Naive thymus-derived CD4-positive, alpha-beta T cell (primary cell): ENCODE results near the gene LMOD2. TPM values are rescaled to one million over a fixed set of nuclear protein-coding genes. Genes with fewer than 3 reads are reported as not detected.
A peak's percentile ranks its signal among the peaks of the same experiment; 100 is the strongest.

ENCODE experiments used
- ATAC-seq: fragments of 150-1000 bp; cut with Tn5 transposase; 2 replicates; pipeline ENCODE4 v1.10.0; 2021; ENCODE audit warnings: mild to moderate bottlenecking, moderate library complexity
- CTCF ChIA-PET: fragments of 350-600 bp; sonication (Branson Sonifier 250); formaldehyde crosslinking; loops from one replicate; lab custom pipeline; 2021; ENCODE audit warnings: antibody characterized with exemption; lab: Charles Lee
- POLR2A ChIA-PET: fragments of 350-600 bp; sonication (Branson Sonifier 250); formaldehyde crosslinking; loops from one replicate; lab custom pipeline; 2021; ENCODE audit warnings: antibody characterized with exemption, inconsistent platforms; lab: Charles Lee
- DNase-seq, 9 donors: peaks; one replicate each; pipeline versions ENCODE4 v3.0.0 to v3.0.0-alpha.2; 2020 to 2022; ENCODE audit warnings: mixed read lengths in 1 of 9
- H3K27ac ChIP-seq: one replicate; pipeline ENCODE4 v1.7.0; 2013; ENCODE audit warnings: mild to moderate bottlenecking, low read depth, low read length, moderate library complexity
- H3K27me3 ChIP-seq, 2 donors: one replicate each; pipeline ENCODE4 v1.7.0; 2013; ENCODE audit warnings: low read length in 2 of 2, mild to moderate bottlenecking in 2 of 2, moderate library complexity in 2 of 2; ENCODE audit not compliant: control insufficient read depth in 2 of 2, insufficient read depth in 2 of 2
- H3K36me3 ChIP-seq, 3 experiments: 1 replicate in 2 of 3; 2 replicates in 1 of 3; pipeline ENCODE4 v1.7.0; 2013; ENCODE audit warnings: low read length in 3 of 3, mild to moderate bottlenecking in 3 of 3, moderate library complexity in 1 of 3; ENCODE audit not compliant: insufficient read depth in 3 of 3, control insufficient read depth in 2 of 3
- H3K4me1 ChIP-seq, 2 donors: one replicate each; pipeline ENCODE4 v1.7.0; 2013; ENCODE audit warnings: low read length in 2 of 2, mild to moderate bottlenecking in 2 of 2, moderate library complexity in 1 of 2; ENCODE audit not compliant: control insufficient read depth in 2 of 2, insufficient read depth in 2 of 2
- H3K4me3 ChIP-seq: 2 replicates; pipeline ENCODE4 v1.7.0; 2013; ENCODE audit warnings: mild to moderate bottlenecking, low read length
- H3K9me3 ChIP-seq, 3 experiments: 1 replicate in 2 of 3; 2 replicates in 1 of 3; pipeline ENCODE4 v1.7.0; 2013; ENCODE audit warnings: low read length in 3 of 3; ENCODE audit not compliant: control insufficient read depth in 2 of 3
- H3K27ac Mint-ChIP-seq, 9 donors: one replicate each; pipeline ENCODE4 v1.8.0; 2020 to 2022; ENCODE audit warnings: mixed read lengths in 9 of 9, mild to moderate bottlenecking in 8 of 9, moderate library complexity in 5 of 9, inconsistent platforms in 2 of 9
- H3K27me3 Mint-ChIP-seq, 5 donors: one replicate each; pipeline ENCODE4 v1.8.0; 2021 to 2022; ENCODE audit warnings: mixed read lengths in 5 of 5, mild to moderate bottlenecking in 1 of 5
- H3K36me3 Mint-ChIP-seq, 5 donors: one replicate each; pipeline ENCODE4 v1.8.0; 2020 to 2022; ENCODE audit warnings: mixed read lengths in 5 of 5, mild to moderate bottlenecking in 3 of 5, inconsistent platforms in 1 of 5
- H3K4me1 Mint-ChIP-seq, 7 donors: one replicate each; pipeline ENCODE4 v1.8.0; 2020 to 2022; ENCODE audit warnings: mixed read lengths in 7 of 7, mild to moderate bottlenecking in 3 of 7, inconsistent platforms in 1 of 7
- H3K4me3 Mint-ChIP-seq, 10 donors: one replicate each; pipeline ENCODE4 v1.8.0; 2020 to 2022; ENCODE audit warnings: mild to moderate bottlenecking in 10 of 10, mixed read lengths in 10 of 10, moderate library complexity in 6 of 10, inconsistent platforms in 2 of 10
- H3K9me3 Mint-ChIP-seq, 11 donors: one replicate each; pipeline ENCODE4 v1.8.0; 2020 to 2022; ENCODE audit warnings: mixed read lengths in 11 of 11, mild to moderate bottlenecking in 4 of 11, inconsistent platforms in 1 of 11, moderate library complexity in 1 of 11
- intact Hi-C, 2 donors: fragments of 100-400 bp; cut with micrococcal nuclease; formaldehyde crosslinking; loops; one replicate each; pipeline ENCODE4 v1.15.1; 2023
- polyA plus RNA-seq, 2 donors: library from polyadenylated mRNA; unstranded; fragments of 300-500 nt; fragmentation: Illumina TruSeq; gene quantifications; one replicate each; pipeline ENCODE4 v1.2.3, GENCODE V29; 2021
- total RNA-seq, 6 experiments: library from RNA in 5 of 6; stranded (reverse) in 5 of 6; gene quantifications; 1 replicate in 5 of 6; 2 replicates in 1 of 6; pipeline ENCODE4 v1.2.3 and lab custom pipeline; 2021 to 2026

LMOD2 gene
- total and polyA plus RNA-seq, 7 experiments from 2014 or later: 0.13 to 0.44 TPM; not detected in 5

GRCh38 chr7:123645516-123645915, 10.2 kb upstream of the LMOD2 start:
- CTCF ChIA-PET: interaction anchor here (0.5 to 0.7 kb wide), 2 partner anchors 37 to 67 kb away, joined by 3 to 5 read pairs; no protein-coding TSS in a partner anchor

GRCh38 chr7:123647106-123647730, 8.4 kb upstream of the LMOD2 start:
- POLR2A ChIA-PET: no interaction called here
- H3K27ac Mint-ChIP-seq: peak overlapping the region in 1 of 9 donors; percentile 42
- CTCF ChIA-PET: no interaction called here

More at GRCh38 chr7:123645516-123645915, 10.2 kb upstream of the LMOD2 start:
- H3K4me1 Mint-ChIP-seq: no peaks in the 10 kb centered on the region
- POLR2A ChIA-PET: no interaction called here
- intact Hi-C loops: no loop called here
- ATAC-seq: no peak
- H3K27me3 Mint-ChIP-seq: peaks cover 22 to 39% (median 35%) of the 10 kb centered on the region in 5 donors
- H3K36me3 Mint-ChIP-seq: peaks cover 0 to 4% (median 0%) of the 10 kb centered on the region in 5 donors
- Histone ChIP-seq H3K27ac (no peak overlapping the region), H3K4me3 (no peak overlapping the region), H3K4me1 (no peaks in the 10 kb centered on the region), H3K36me3 (no peaks in the 10 kb centered on the region), H3K9me3 (no peaks in the 10 kb centered on the region), H3K27me3 (no peaks in the 10 kb centered on the region)
- no peak overlapping the region for H3K27ac Mint-ChIP-seq
- H3K4me3 Mint-ChIP-seq: no peak overlapping the region
- H3K9me3 Mint-ChIP-seq: peaks cover 0 to 3% (median 0%) of the 10 kb centered on the region in 11 donors
- no peak for DNase-seq

GRCh38 chr7:123649964-123650363, 5.7 kb upstream of the LMOD2 start:
- DNase-seq (no peak), ATAC-seq (no peak)
- no peaks in the 10 kb centered on the region for H3K9me3 ChIP-seq
- Mint-ChIP-seq H3K27me3 (peaks cover 5 to 16% (median 8%) of the 10 kb centered on the region in 5 donors), H3K27ac (no peak overlapping the region), H3K4me3 (no peak overlapping the region), H3K4me1 (no peaks in the 10 kb centered on the region), H3K9me3 (peaks cover 0 to 3% (median 0%) of the 10 kb centered on the region in 11 donors), H3K36me3 (peaks cover 0 to 4% (median 0%) of the 10 kb centered on the region in 5 donors)
- intact Hi-C loops: no loop called here
- ChIA-PET CTCF (no interaction called here), POLR2A (no interaction called here)
- H3K36me3 ChIP-seq: no peaks in the 10 kb centered on the region
- H3K27ac ChIP-seq: no peak overlapping the region
- H3K4me3 ChIP-seq: no peak overlapping the region
- H3K27me3 ChIP-seq: no peaks in the 10 kb centered on the region
- H3K4me1 ChIP-seq: no peaks in the 10 kb centered on the region

More at GRCh38 chr7:123647106-123647730, 8.4 kb upstream of the LMOD2 start:
- no peaks in the 10 kb centered on the region for H3K27me3 ChIP-seq
- H3K9me3 ChIP-seq: no peaks in the 10 kb centered on the region
- no peak overlapping the region for H3K4me3 ChIP-seq
- no peak for ATAC-seq
- no peaks in the 10 kb centered on the region for H3K4me1 ChIP-seq
- H3K4me3 Mint-ChIP-seq: no peak overlapping the region
- H3K4me1 Mint-ChIP-seq: no peaks in the 10 kb centered on the region
- peaks cover 0 to 4% (median 0%) of the 10 kb centered on the region in 5 donors for H3K36me3 Mint-ChIP-seq
- H3K36me3 ChIP-seq: no peaks in the 10 kb centered on the region
- intact Hi-C loops: no loop called here
- H3K27me3 Mint-ChIP-seq: peaks cover 13 to 29% (median 26%) of the 10 kb centered on the region in 5 donors
- no peak for DNase-seq
- peaks cover 0 to 3% (median 0%) of the 10 kb centered on the region in 11 donors for H3K9me3 Mint-ChIP-seq
- H3K27ac ChIP-seq: no peak overlapping the region

GRCh38 chr7:123650595-123650994, 5.1 kb upstream of the LMOD2 start:
- intact Hi-C loops: no loop called here
- peaks cover 4 to 16% (median 6%) of the 10 kb centered on the region in 5 donors for H3K27me3 Mint-ChIP-seq
- Histone ChIP-seq H3K4me1 (no peaks in the 10 kb centered on the region), H3K9me3 (no peaks in the 10 kb centered on the region), H3K36me3 (no peaks in the 10 kb centered on the region), H3K27me3 (no peaks in the 10 kb centered on the region), H3K27ac (no peak overlapping the region), H3K4me3 (no peak overlapping the region)
- DNase-seq (no peak), ATAC-seq (no peak)
- peaks cover 0 to 4% (median 0%) of the 10 kb centered on the region in 5 donors for H3K36me3 Mint-ChIP-seq
- H3K9me3 Mint-ChIP-seq: peaks cover 0 to 3% (median 0%) of the 10 kb centered on the region in 11 donors
- no peaks in the 10 kb centered on the region for H3K4me1 Mint-ChIP-seq
- H3K27ac Mint-ChIP-seq: no peak overlapping the region
- CTCF ChIA-PET: no interaction called here
- H3K4me3 Mint-ChIP-seq: no peak overlapping the region
- POLR2A ChIA-PET: no interaction called here

- ATAC-seq: no peak
- intact Hi-C loops: no loop called here
- Histone ChIP-seq H3K9me3 (no peaks in the 10 kb centered on the region), H3K4me3 (no peak overlapping the region), H3K36me3 (no peaks in the 10 kb centered on the region), H3K27me3 (no peaks in the 10 kb centered on the region), H3K27ac (no peak overlapping the region), H3K4me1 (no peaks in the 10 kb centered on the region)
- Mint-ChIP-seq H3K4me3 (no peak overlapping the region), H3K9me3 (peaks cover 0 to 3% (median 0%) of the 10 kb centered on the region in 11 donors), H3K27ac (no peak overlapping the region), H3K4me1 (no peaks in the 10 kb centered on the region), H3K36me3 (peaks cover 0 to 4% (median 0%) of the 10 kb centered on the region in 5 donors), H3K27me3 (peaks cover 4 to 9% (median 6%) of the 10 kb centered on the region in 5 donors)
- ChIA-PET CTCF (no interaction called here), POLR2A (no interaction called here)
- DNase-seq: no peak
Observed at GRCh38 chr7:123652406-123652805, 3.3 kb upstream of the LMOD2 start.

GRCh38 chr7:123653162-123653561, 2.5 kb upstream of the LMOD2 start:
- peaks cover 0 to 3% (median 0%) of the 10 kb centered on the region in 11 donors for H3K9me3 Mint-ChIP-seq
- H3K27ac ChIP-seq: no peak overlapping the region
- peaks cover 0 to 1% (median 0%) of the 10 kb centered on the region in 7 donors for H3K4me1 Mint-ChIP-seq
- ATAC-seq: no peak
- no peak for DNase-seq
- H3K36me3 ChIP-seq: no peaks in the 10 kb centered on the region
- H3K27me3 Mint-ChIP-seq: peaks cover 4 to 9% (median 6%) of the 10 kb centered on the region in 5 donors
- ChIA-PET POLR2A (no interaction called here), CTCF (no interaction called here)
- peaks cover 0 to 4% (median 0%) of the 10 kb centered on the region in 5 donors for H3K36me3 Mint-ChIP-seq
- intact Hi-C loops: no loop called here
- H3K4me1 ChIP-seq: no peaks in the 10 kb centered on the region
- no peaks in the 10 kb centered on the region for H3K27me3 ChIP-seq
- H3K27ac Mint-ChIP-seq: no peak overlapping the region
- H3K4me3 ChIP-seq: no peak overlapping the region
- H3K9me3 ChIP-seq: no peaks in the 10 kb centered on the region
- H3K4me3 Mint-ChIP-seq: no peak overlapping the region
